CD4-positive, alpha-beta T cell treated with Interleukin-12 subunit alpha and Interleukin-12 subunit beta, for 1 hour (primary cell): ENCODE data around the gene SH3RF2.

ENCODE experiments used
- DNase-seq: peaks from one replicate; pipeline ENCODE4 v3.0.0-alpha.2; 2020

The SH3RF2 gene

GRCh38 chr5:146050086-146050485 lies 113.7 kb downstream of the SH3RF2 start:
- no peak for DNase-seq

GRCh38 chr5:146051678-146052077 lies 115.3 kb downstream of the SH3RF2 start:
- no peak for DNase-seq

- no peak for DNase-seq
Measured at GRCh38 chr5:146052780-146053179, 116.4 kb downstream of the SH3RF2 start.

- DNase-seq: no peak
Measured at GRCh38 chr5:146055432-146055831, 119.1 kb downstream of the SH3RF2 start.

- DNase-seq: no peak
Measured at GRCh38 chr5:146059460-146060220, 123.3 kb downstream of the SH3RF2 start.

GRCh38 chr5:146060221-146060585 lies 123.8 kb downstream of the SH3RF2 start:
- DNase-seq: no peak

GRCh38 chr5:146066968-146067367 lies 130.6 kb downstream of the SH3RF2 start:
- DNase-seq: no peak

GRCh38 chr5:146068206-146068605 lies 131.8 kb downstream of the SH3RF2 start:
- no peak for DNase-seq

- DNase-seq: no peak
Measured at GRCh38 chr5:146068977-146069779, 132.8 kb downstream of the SH3RF2 start.

GRCh38 chr5:146069780-146070099 lies 133.4 kb downstream of the SH3RF2 start:
- DNase-seq: no peak

- no peak for DNase-seq
Measured at GRCh38 chr5:146070746-146071145, 134.4 kb downstream of the SH3RF2 start.

GRCh38 chr5:146071171-146071570 lies 134.8 kb downstream of the SH3RF2 start:
- no peak for DNase-seq

- no peak for DNase-seq
Measured at GRCh38 chr5:146072595-146072994, 136.2 kb downstream of the SH3RF2 start.

- no peak for DNase-seq
Measured at GRCh38 chr5:146073239-146073900, 137.0 kb downstream of the SH3RF2 start.

GRCh38 chr5:146076028-146076427 lies 139.7 kb downstream of the SH3RF2 start:
- no peak for DNase-seq

- no peak for DNase-seq
Measured at GRCh38 chr5:146076455-146076854, 140.1 kb downstream of the SH3RF2 start.

GRCh38 chr5:146078566-146078965 lies 142.2 kb downstream of the SH3RF2 start:
- DNase-seq: no peak

- no peak for DNase-seq
Measured at GRCh38 chr5:146079695-146080373, 143.5 kb downstream of the SH3RF2 start.

GRCh38 chr5:146081556-146081955 lies 145.2 kb downstream of the SH3RF2 start:
- no peak for DNase-seq

- no peak for DNase-seq
Measured at GRCh38 chr5:146082798-146083197, 146.4 kb downstream of the SH3RF2 start.

GRCh38 chr5:146084376-146084775 lies 148.0 kb downstream of the SH3RF2 start:
- no peak for DNase-seq

GRCh38 chr5:146088098-146088497 lies 151.7 kb downstream of the SH3RF2 start:
- no peak for DNase-seq

GRCh38 chr5:146089287-146089686 lies 152.9 kb downstream of the SH3RF2 start:
- no peak for DNase-seq
